Measurements from ENCODE around the gene PRDM12. TPM values are rescaled to one million over a fixed set of nuclear protein-coding genes. Genes with fewer than 3 reads are reported as not detected.

PRDM12 gene
- total RNA-seq, 1 donor from 2014 or later, result 0.98 TPM

- Mint-ChIP-seq H3K27ac (ENCODE audit: unreplicated experiment) (peak overlapping the region; percentile 96), H3K4me1 (ENCODE audit: low read depth, unreplicated experiment) (peaks cover 21% of the 10 kb centered on the region), H3K4me3 (ENCODE audit: unreplicated experiment) (peak overlapping the region; percentile 98), H3K27me3 (ENCODE audit: unreplicated experiment) (peaks cover 8% of the 10 kb centered on the region), H3K9me3 (ENCODE audit: unreplicated experiment) (peaks cover 15% of the 10 kb centered on the region), H3K36me3 (ENCODE audit: unreplicated experiment) (no peaks in the 10 kb centered on the region)
- no peak for DNase-seq
- TF ChIP-seq CTCF (IDR thresholded peaks at IDR 0.05; ENCODE audit: partially characterized antibody, unreplicated experiment), result no peak
These were observed 28.7 kb downstream of the PRDM12 start for GRCh38 chr9:130693101-130693425.

- peak; percentile 98 for DNase-seq
- Mint-ChIP-seq H3K4me1 (ENCODE audit: low read depth, unreplicated experiment) (peaks cover 21% of the 10 kb centered on the region), H3K4me3 (ENCODE audit: unreplicated experiment) (peak within 1 kb of the TSS; percentile 98)
These were observed 29.2 kb downstream of the PRDM12 start, which contains the start of gene EXOSC2 for GRCh38 chr9:130693426-130694191. Gene EXOSC2, plus strand, starts transcription at chr9:130693780. Its CDS starts 12 bp downstream, at chr9:130693792.

GRCh38 chr9:130694205-130694604 lies 29.8 kb downstream of the PRDM12 start:
- peak overlapping the region; percentile 98 for H3K4me3 Mint-ChIP-seq (ENCODE audit: unreplicated experiment)
- peak overlapping the region; percentile 96 for H3K27ac Mint-ChIP-seq (ENCODE audit: unreplicated experiment)
- DNase-seq, result no peak
- H3K9me3 Mint-ChIP-seq (ENCODE audit: unreplicated experiment), result peaks cover 17% of the 10 kb centered on the region
- H3K27me3 Mint-ChIP-seq (ENCODE audit: unreplicated experiment), result peaks cover 8% of the 10 kb centered on the region
- H3K36me3 Mint-ChIP-seq (ENCODE audit: unreplicated experiment), result no peaks in the 10 kb centered on the region
- no peak for TF ChIP-seq CTCF (IDR thresholded peaks at IDR 0.05; ENCODE audit: partially characterized antibody, unreplicated experiment)
- H3K4me1 Mint-ChIP-seq (ENCODE audit: low read depth, unreplicated experiment), result peaks cover 21% of the 10 kb centered on the region

More at GRCh38 chr9:130693426-130694191, 29.2 kb downstream of the PRDM12 start, which contains the start of gene EXOSC2:
- peak; percentile 8 for TF ChIP-seq CTCF (IDR thresholded peaks at IDR 0.05; ENCODE audit: partially characterized antibody, unreplicated experiment)
- Mint-ChIP-seq H3K27ac (ENCODE audit: unreplicated experiment) (peak within 1 kb of the TSS; percentile 96), H3K9me3 (ENCODE audit: unreplicated experiment) (peaks cover 15% of the 10 kb centered on the region), H3K27me3 (ENCODE audit: unreplicated experiment) (peaks cover 8% of the 10 kb centered on the region), H3K36me3 (ENCODE audit: unreplicated experiment) (no peaks in the 10 kb centered on the region)

GRCh38 chr9:130696139-130696650 lies 31.8 kb downstream of the PRDM12 start:
- H3K36me3 Mint-ChIP-seq (ENCODE audit: unreplicated experiment), result no peaks in the 10 kb centered on the region
- peaks cover 22% of the 10 kb centered on the region for H3K4me1 Mint-ChIP-seq (ENCODE audit: low read depth, unreplicated experiment)
- no peak for DNase-seq
- H3K4me3 Mint-ChIP-seq (ENCODE audit: unreplicated experiment), result no peak overlapping the region
- TF ChIP-seq CTCF (IDR thresholded peaks at IDR 0.05; ENCODE audit: partially characterized antibody, unreplicated experiment), result no peak
- H3K27ac Mint-ChIP-seq (ENCODE audit: unreplicated experiment), result no peak overlapping the region
- H3K27me3 Mint-ChIP-seq (ENCODE audit: unreplicated experiment), result peaks cover 8% of the 10 kb centered on the region
- H3K9me3 Mint-ChIP-seq (ENCODE audit: unreplicated experiment), result peaks cover 15% of the 10 kb centered on the region

GRCh38 chr9:130696996-130697395 lies 32.6 kb downstream of the PRDM12 start:
- Mint-ChIP-seq H3K27ac (ENCODE audit: unreplicated experiment) (no peak overlapping the region), H3K36me3 (ENCODE audit: unreplicated experiment) (no peaks in the 10 kb centered on the region), H3K27me3 (ENCODE audit: unreplicated experiment) (peaks cover 8% of the 10 kb centered on the region), H3K4me1 (ENCODE audit: low read depth, unreplicated experiment) (peaks cover 28% of the 10 kb centered on the region), H3K4me3 (ENCODE audit: unreplicated experiment) (no peak overlapping the region), H3K9me3 (ENCODE audit: unreplicated experiment) (peaks cover 15% of the 10 kb centered on the region)
- TF ChIP-seq CTCF (IDR thresholded peaks at IDR 0.05; ENCODE audit: partially characterized antibody, unreplicated experiment), result no peak
- no peak for DNase-seq

All from glutamatergic neuron (in vitro differentiated cells).